Panc1 (cell line): ENCODE data around the gene DHDH. TPM values are rescaled to one million over a fixed set of nuclear protein-coding genes. Genes with fewer than 3 reads are reported as not detected.

Source experiments
- ATAC-seq: fragments of 200-7000 bp; cut with Tn5 transposase; 2 replicates; pipeline ENCODE4 v1.9.1; 2020; ENCODE audit warnings: mild to moderate bottlenecking, moderate library complexity
- BruUV-seq: library from RNA; stranded (reverse); fragments of 400-500 nt; replicated peaks from 2 replicates; lab custom pipeline; 2021; lab: Mats Ljungman, UMichigan
- CTCF ChIA-PET: fragments of 300-600 bp; sonication (Branson Sonifier 250); formaldehyde crosslinking; loops from one replicate; lab custom pipeline; 2022; ENCODE audit warnings: antibody characterized with exemption; lab: Charles Lee
- POLR2A ChIA-PET: fragments of 300-600 bp; sonication (Branson Sonifier 250); formaldehyde crosslinking; loops from one replicate; lab custom pipeline; 2022; ENCODE audit warnings: antibody characterized with exemption; lab: Charles Lee
- DNase-seq: peaks from one replicate; pipeline ENCODE4 v3.0.0-alpha.2; 2010; ENCODE audit warnings: low read depth, low spot score
- H3K27ac ChIP-seq: 2 replicates; pipeline ENCODE4 v1.5.1; 2011; ENCODE audit warnings: mild to moderate bottlenecking, low read length, inconsistent platforms
- H3K27me3 ChIP-seq: fragments of 200-500 bp; sonication (Bioruptor generic); 2 replicates; pipeline ENCODE4 v1.6.0; 2014; ENCODE audit warnings: low read length, inconsistent platforms; ENCODE audit not compliant: control insufficient read depth, insufficient read depth
- H3K36me3 ChIP-seq: fragments of 200-500 bp; sonication (Bioruptor generic); 2 replicates; pipeline ENCODE4 v1.5.1; 2014; ENCODE audit warnings: inconsistent platforms, mild to moderate bottlenecking, low read length, moderate library complexity; ENCODE audit not compliant: control insufficient read depth, insufficient read depth
- H3K4me1 ChIP-seq: 2 replicates; pipeline ENCODE4 v1.5.1; 2011; ENCODE audit warnings: inconsistent platforms, mild to moderate bottlenecking, low read length, moderate library complexity; ENCODE audit not compliant: control insufficient read depth, insufficient read depth
- H3K4me3 ChIP-seq, 2 experiments: 2 replicates each; pipeline ENCODE4 v1.5.1; 2011 to 2012; ENCODE audit warnings: low read depth in 2 of 2, low read length in 2 of 2, mild to moderate bottlenecking in 2 of 2, inconsistent platforms in 1 of 2, moderate library complexity in 1 of 2
- H3K9me3 ChIP-seq: fragments of 200-500 bp; sonication (Bioruptor generic); 2 replicates; pipeline ENCODE4 v1.5.1; 2014; ENCODE audit warnings: low read depth, mild to moderate bottlenecking, inconsistent platforms, low read length, moderate library complexity; ENCODE audit not compliant: control insufficient read depth, insufficient read depth
- CTCF ChIP-seq: fragments of 450-650 bp; IDR thresholded peaks from 2 replicates; pipeline ENCODE4 v1.5.1; 2017; ENCODE audit warnings: mild to moderate bottlenecking
- POLR2AphosphoS5 ChIP-seq: IDR thresholded peaks from 2 replicates; pipeline ENCODE4 v1.6.1; 2012; ENCODE audit warnings: mild to moderate bottlenecking, low read depth, low read length, moderate library complexity
- REST ChIP-seq, 2 experiments: IDR thresholded peaks; 2 replicates each; pipeline ENCODE4 v1.6.1; 2011 to 2012; ENCODE audit warnings: low read depth in 2 of 2, control low read depth in 1 of 2, low read length in 1 of 2, mild to moderate bottlenecking in 1 of 2, moderate library complexity in 1 of 2; ENCODE audit not compliant: insufficient read depth in 1 of 2
- SIN3A ChIP-seq: IDR thresholded peaks from 2 replicates; pipeline ENCODE4 v1.6.1; 2012; ENCODE audit warnings: low read depth, mild to moderate bottlenecking, low read length, moderate library complexity, borderline replicate concordance; ENCODE audit not compliant: insufficient read depth
- TCF7L2 ChIP-seq: IDR thresholded peaks from 2 replicates; pipeline ENCODE4 v1.6.1; 2011; ENCODE audit warnings: mild to moderate bottlenecking, low read depth, low read length, inconsistent platforms
- in situ Hi-C: cut with HindIII; loops from 2 replicates; pipeline ENCODE4 v1.10.0; 2016; ENCODE audit warnings: low sequenced_read_pairs, low pct_unique_long_range_greater_than_20kb
- intact Hi-C: fragments of 100-400 bp; cut with micrococcal nuclease; formaldehyde crosslinking; loops from one replicate; pipeline ENCODE4 v1.10.0; 2022; ENCODE audit not compliant: unreplicated experiment
- total RNA-seq: library from RNA; stranded (reverse); gene quantifications from one replicate; pipeline ENCODE4 v1.2.1, GENCODE V29; 2021; ENCODE audit not compliant: unreplicated experiment

The DHDH gene
- total RNA-seq, 1 experiment from 2014 or later = 0.85 TPM

GRCh38 chr19:48989701-48990291, 56.3 kb downstream of the DHDH start:
- intact Hi-C loops = no loop called here
- in situ Hi-C loops = no loop called here
- BruUV-seq = TSS peak; percentile 63

GRCh38 chr19:48990400-48990799, 56.9 kb downstream of the DHDH start:
- no TSS peak for BruUV-seq
- POLR2A ChIA-PET = no interaction called here
- Histone ChIP-seq H3K36me3 (peaks cover 8% of the 10 kb centered on the region; the same call in 1 of the 2 replicates), H3K9me3 (no peaks in the 10 kb centered on the region), H3K27me3 (no peaks in the 10 kb centered on the region), H3K4me1 (no peaks in the 10 kb centered on the region), H3K4me3 (no peak overlapping the region), H3K27ac (no peak overlapping the region)
- DNase-seq = no peak
- CTCF ChIA-PET = no interaction called here
- intact Hi-C loops (no loop called here), in situ Hi-C loops (no loop called here)
- ATAC-seq = no peak
- TF ChIP-seq TCF7L2 (no peak), POLR2AphosphoS5 (no peak), CTCF (no peak), SIN3A (no peak), REST (IDR thresholded peaks at IDR 0.05; ENCODE audit: insufficient read depth in 1 of 2, low read depth in 2 of 2, low read length in 1 of 2) (no peak)

More at GRCh38 chr19:48989701-48990291, 56.3 kb downstream of the DHDH start:
- H3K9me3 ChIP-seq = no peaks in the 10 kb centered on the region
- no peak for DNase-seq
- H3K36me3 ChIP-seq = peaks cover 8% of the 10 kb centered on the region; the same call in 1 of the 2 replicates
- no peak for ATAC-seq
- no peak overlapping the region for H3K4me3 ChIP-seq
- no peak overlapping the region for H3K27ac ChIP-seq
- CTCF ChIA-PET = no interaction called here
- no peaks in the 10 kb centered on the region for H3K27me3 ChIP-seq
- TF ChIP-seq SIN3A (no peak), CTCF (no peak), REST (IDR thresholded peaks at IDR 0.05; ENCODE audit: insufficient read depth in 1 of 2, low read depth in 2 of 2, low read length in 1 of 2) (no peak), POLR2AphosphoS5 (no peak), TCF7L2 (no peak)
- POLR2A ChIA-PET = interaction anchor here (0.6 kb wide), 1 partner anchor 65 kb away, joined by 6 read pairs; no protein-coding TSS in a partner anchor
- H3K4me1 ChIP-seq = no peaks in the 10 kb centered on the region
